GM12878 (cell line): Measurements from ENCODE around the gene TMEM237.

ENCODE experiments used
- ATF7 ChIP-seq: fragments of 450-650 bp; IDR thresholded peaks from 2 replicates; pipeline ENCODE4 v1.6.1; 2016; ENCODE audit warnings: low read depth, mild to moderate bottlenecking
- CHD4 ChIP-seq: fragments of 200-600 bp; sonication (generic); IDR thresholded peaks from 2 replicates; pipeline ENCODE4 v1.6.1; 2016; ENCODE audit warnings: mild to moderate bottlenecking
- EP300 ChIP-seq, 2 experiments: fragments of 150-350 bp in 1 of 2; IDR thresholded peaks; 2 replicates each; pipeline ENCODE4 v1.6.1; 2011 to 2012; ENCODE audit warnings: low read depth in 2 of 2, low read length in 2 of 2, borderline replicate concordance in 1 of 2, improper control_type of control experiment in 1 of 2, inconsistent platforms in 1 of 2; ENCODE audit not compliant: control insufficient read depth in 1 of 2
- NRF1 ChIP-seq: conservative IDR thresholded peaks from 2 replicates; pipeline ENCODE4 v1.6.1; 2011; ENCODE audit warnings: mild to moderate bottlenecking, low read depth, low read length, improper control_type of control experiment
- POLR2A ChIP-seq: IDR thresholded peaks from 2 replicates; pipeline ENCODE4 v1.6.1; 2011; ENCODE audit warnings: low read depth, mild to moderate bottlenecking, low read length
- POLR2AphosphoS2 ChIP-seq: IDR thresholded peaks from 2 replicates; pipeline ENCODE4 v1.6.1; 2011; ENCODE audit warnings: low read depth, mild to moderate bottlenecking, low read length, improper control_type of control experiment, moderate library complexity
- POLR2AphosphoS5 ChIP-seq: IDR thresholded peaks from 2 replicates; pipeline ENCODE4 v1.6.1; 2011; ENCODE audit warnings: mild to moderate bottlenecking, low read length, inconsistent platforms
- SIN3A ChIP-seq: IDR thresholded peaks from 2 replicates; pipeline ENCODE4 v1.6.1; 2012; ENCODE audit warnings: low read depth, low read length, improper control_type of control experiment
- SPI1 ChIP-seq: IDR thresholded peaks from 2 replicates; pipeline ENCODE4 v1.6.1; 2011; ENCODE audit warnings: low read depth, mild to moderate bottlenecking, low read length, moderate library complexity, borderline replicate concordance; ENCODE audit not compliant: insufficient read depth
- YY1 ChIP-seq: IDR thresholded peaks from 2 replicates; pipeline ENCODE4 v1.6.1; 2011; ENCODE audit warnings: low read depth, mild to moderate bottlenecking, low read length
- TF ChIP-seq, protein P1 (sequence below): fragments of 450-650 bp; IDR thresholded peaks from 2 replicates; pipeline ENCODE4 v1.6.1; 2016; ENCODE audit warnings: mild to moderate bottlenecking
- TF ChIP-seq, protein P2 (sequence below), 3 experiments: IDR thresholded peaks in 2 of 3; conservative IDR thresholded peaks in 1 of 3; 2 replicates each; pipeline ENCODE4 v1.5.1; 2011; ENCODE audit warnings: low read depth in 3 of 3, low read length in 3 of 3, mild to moderate bottlenecking in 3 of 3, control low read depth in 2 of 3, moderate library complexity in 2 of 3, inconsistent platforms in 1 of 3, mixed read lengths in 1 of 3; ENCODE audit not compliant: control insufficient read depth in 2 of 3, insufficient read depth in 1 of 3; ENCODE audit errors: extremely low read depth in 1 of 3
- TF ChIP-seq, protein P3 (sequence below): fragments of 450-650 bp; formaldehyde crosslinking; IDR thresholded peaks from 2 replicates; pipeline ENCODE4 v1.4.0; 2020; ENCODE audit warnings: mild to moderate bottlenecking, moderate library complexity

DNA sequence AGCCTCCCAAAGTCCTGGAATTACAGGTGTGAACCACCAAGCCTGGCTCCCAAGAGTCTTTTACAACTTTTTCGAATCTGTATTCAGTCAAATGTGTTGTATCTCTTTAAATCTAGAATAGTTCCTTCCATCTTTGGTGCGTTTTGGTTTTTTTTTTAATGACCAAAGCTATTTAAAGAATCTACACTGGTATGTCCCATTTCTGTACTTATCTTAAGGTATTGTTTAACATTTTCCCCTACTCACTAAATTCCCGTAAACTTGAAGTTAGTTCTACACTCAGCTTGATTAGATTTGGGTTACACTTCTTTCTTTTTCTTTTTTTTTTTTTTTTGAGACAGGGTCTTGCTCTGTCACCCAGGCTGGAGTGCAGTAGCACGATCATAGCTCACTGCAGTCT, 63.8 kb downstream of the TMEM237 start:
- TF ChIP-seq POLR2AphosphoS5: no peak
- TF ChIP-seq YY1: no peak
- TF ChIP-seq SPI1: no peak
- TF ChIP-seq SIN3A: no peak
- TF ChIP-seq NRF1: no peak
- TF ChIP-seq, protein P1, sequence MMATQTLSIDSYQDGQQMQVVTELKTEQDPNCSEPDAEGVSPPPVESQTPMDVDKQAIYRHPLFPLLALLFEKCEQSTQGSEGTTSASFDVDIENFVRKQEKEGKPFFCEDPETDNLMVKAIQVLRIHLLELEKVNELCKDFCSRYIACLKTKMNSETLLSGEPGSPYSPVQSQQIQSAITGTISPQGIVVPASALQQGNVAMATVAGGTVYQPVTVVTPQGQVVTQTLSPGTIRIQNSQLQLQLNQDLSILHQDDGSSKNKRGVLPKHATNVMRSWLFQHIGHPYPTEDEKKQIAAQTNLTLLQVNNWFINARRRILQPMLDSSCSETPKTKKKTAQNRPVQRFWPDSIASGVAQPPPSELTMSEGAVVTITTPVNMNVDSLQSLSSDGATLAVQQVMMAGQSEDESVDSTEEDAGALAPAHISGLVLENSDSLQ: no peak
- TF ChIP-seq, protein P2, sequence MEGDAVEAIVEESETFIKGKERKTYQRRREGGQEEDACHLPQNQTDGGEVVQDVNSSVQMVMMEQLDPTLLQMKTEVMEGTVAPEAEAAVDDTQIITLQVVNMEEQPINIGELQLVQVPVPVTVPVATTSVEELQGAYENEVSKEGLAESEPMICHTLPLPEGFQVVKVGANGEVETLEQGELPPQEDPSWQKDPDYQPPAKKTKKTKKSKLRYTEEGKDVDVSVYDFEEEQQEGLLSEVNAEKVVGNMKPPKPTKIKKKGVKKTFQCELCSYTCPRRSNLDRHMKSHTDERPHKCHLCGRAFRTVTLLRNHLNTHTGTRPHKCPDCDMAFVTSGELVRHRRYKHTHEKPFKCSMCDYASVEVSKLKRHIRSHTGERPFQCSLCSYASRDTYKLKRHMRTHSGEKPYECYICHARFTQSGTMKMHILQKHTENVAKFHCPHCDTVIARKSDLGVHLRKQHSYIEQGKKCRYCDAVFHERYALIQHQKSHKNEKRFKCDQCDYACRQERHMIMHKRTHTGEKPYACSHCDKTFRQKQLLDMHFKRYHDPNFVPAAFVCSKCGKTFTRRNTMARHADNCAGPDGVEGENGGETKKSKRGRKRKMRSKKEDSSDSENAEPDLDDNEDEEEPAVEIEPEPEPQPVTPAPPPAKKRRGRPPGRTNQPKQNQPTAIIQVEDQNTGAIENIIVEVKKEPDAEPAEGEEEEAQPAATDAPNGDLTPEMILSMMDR (IDR thresholded peaks at IDR 0.05 in 2 of 3, conservative IDR thresholded peaks at IDR 0.05 in 1 of 3; ENCODE audit: control insufficient read depth in 2 of 3, extremely low read depth in 1 of 3, insufficient read depth in 1 of 3, low read depth in 3 of 3, low read length in 3 of 3): no peak
- TF ChIP-seq CHD4: no peak
- no peak for TF ChIP-seq ATF7
- TF ChIP-seq, protein P3, sequence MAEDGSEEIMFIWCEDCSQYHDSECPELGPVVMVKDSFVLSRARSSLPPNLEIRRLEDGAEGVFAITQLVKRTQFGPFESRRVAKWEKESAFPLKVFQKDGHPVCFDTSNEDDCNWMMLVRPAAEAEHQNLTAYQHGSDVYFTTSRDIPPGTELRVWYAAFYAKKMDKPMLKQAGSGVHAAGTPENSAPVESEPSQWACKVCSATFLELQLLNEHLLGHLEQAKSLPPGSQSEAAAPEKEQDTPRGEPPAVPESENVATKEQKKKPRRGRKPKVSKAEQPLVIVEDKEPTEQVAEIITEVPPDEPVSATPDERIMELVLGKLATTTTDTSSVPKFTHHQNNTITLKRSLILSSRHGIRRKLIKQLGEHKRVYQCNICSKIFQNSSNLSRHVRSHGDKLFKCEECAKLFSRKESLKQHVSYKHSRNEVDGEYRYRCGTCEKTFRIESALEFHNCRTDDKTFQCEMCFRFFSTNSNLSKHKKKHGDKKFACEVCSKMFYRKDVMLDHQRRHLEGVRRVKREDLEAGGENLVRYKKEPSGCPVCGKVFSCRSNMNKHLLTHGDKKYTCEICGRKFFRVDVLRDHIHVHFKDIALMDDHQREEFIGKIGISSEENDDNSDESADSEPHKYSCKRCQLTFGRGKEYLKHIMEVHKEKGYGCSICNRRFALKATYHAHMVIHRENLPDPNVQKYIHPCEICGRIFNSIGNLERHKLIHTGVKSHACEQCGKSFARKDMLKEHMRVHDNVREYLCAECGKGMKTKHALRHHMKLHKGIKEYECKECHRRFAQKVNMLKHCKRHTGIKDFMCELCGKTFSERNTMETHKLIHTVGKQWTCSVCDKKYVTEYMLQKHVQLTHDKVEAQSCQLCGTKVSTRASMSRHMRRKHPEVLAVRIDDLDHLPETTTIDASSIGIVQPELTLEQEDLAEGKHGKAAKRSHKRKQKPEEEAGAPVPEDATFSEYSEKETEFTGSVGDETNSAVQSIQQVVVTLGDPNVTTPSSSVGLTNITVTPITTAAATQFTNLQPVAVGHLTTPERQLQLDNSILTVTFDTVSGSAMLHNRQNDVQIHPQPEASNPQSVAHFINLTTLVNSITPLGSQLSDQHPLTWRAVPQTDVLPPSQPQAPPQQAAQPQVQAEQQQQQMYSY (CRISPR knock-in tag): no peak
- no peak for TF ChIP-seq POLR2A
- TF ChIP-seq EP300 (IDR thresholded peaks at IDR 0.05; ENCODE audit: borderline replicate concordance in 1 of 2, control insufficient read depth in 1 of 2, low read depth in 2 of 2, low read length in 2 of 2): no peak
- no peak for TF ChIP-seq POLR2AphosphoS2
